Lung (tissue), 12 donors: ENCODE results near the gene CATSPER4. TPM values are rescaled to one million over a fixed set of nuclear protein-coding genes. Genes with fewer than 3 reads are reported as not detected.
A peak's percentile ranks its signal among the peaks of the same experiment; 100 is the strongest.

Source experiments
- ATAC-seq: fragments of 200-7000 bp; cut with Tn5 transposase; one replicate; pipeline ENCODE4 v1.9.1; 2020; ENCODE audit warnings: moderate number of reproducible peaks; ENCODE audit not compliant: insufficient read depth, low FRiP score
- DNase-seq, 3 donors: peaks; one replicate each; pipeline ENCODE4 v3.0.0-alpha.2; 2013 to 2017
- H3K27ac ChIP-seq, 2 donors: one replicate each; pipeline ENCODE4 v1.5.1; 2013; ENCODE audit warnings: mild to moderate bottlenecking in 2 of 2, moderate library complexity in 2 of 2, control low read depth in 1 of 2, inconsistent platforms in 1 of 2, low read depth in 1 of 2, low read length in 1 of 2
- H3K27me3 ChIP-seq, 3 donors: one replicate each; pipeline ENCODE4 v1.5.1; 2013; ENCODE audit warnings: low read length in 2 of 3; ENCODE audit not compliant: control insufficient read depth in 3 of 3, insufficient read depth in 3 of 3
- H3K36me3 ChIP-seq, 4 donors: one replicate each; pipeline ENCODE4 v1.5.1; 2013; ENCODE audit warnings: low read length in 4 of 4, mild to moderate bottlenecking in 1 of 4, moderate library complexity in 1 of 4; ENCODE audit not compliant: control insufficient read depth in 4 of 4, insufficient read depth in 4 of 4
- H3K4me1 ChIP-seq, 5 donors: one replicate each; pipeline ENCODE4 v1.5.1; 2013; ENCODE audit warnings: low read length in 5 of 5, mild to moderate bottlenecking in 2 of 5, moderate library complexity in 1 of 5; ENCODE audit not compliant: control insufficient read depth in 5 of 5, insufficient read depth in 5 of 5
- H3K4me3 ChIP-seq: one replicate; pipeline ENCODE4 v1.5.1; 2013; ENCODE audit warnings: mild to moderate bottlenecking, control low read depth, moderate library complexity
- H3K9ac ChIP-seq, 2 donors: one replicate each; pipeline ENCODE4 v1.5.1; 2013; ENCODE audit warnings: low read length in 2 of 2, control low read depth in 1 of 2; ENCODE audit not compliant: insufficient read depth in 1 of 2
- H3K9me3 ChIP-seq, 4 donors: one replicate each; pipeline ENCODE4 v1.5.1; 2013; ENCODE audit warnings: low read length in 3 of 4, mild to moderate bottlenecking in 1 of 4, moderate library complexity in 1 of 4; ENCODE audit not compliant: control insufficient read depth in 4 of 4, insufficient read depth in 3 of 4
- CTCF ChIP-seq: IDR thresholded peaks from 2 replicates; pipeline ENCODE4 v1.5.1; 2012; ENCODE audit warnings: mild to moderate bottlenecking; ENCODE audit errors: control extremely low read depth, extremely low read depth
- WGBS, 2 donors: extraction: QIAGEN DNeasy Blood & Tissue Kit; methylation state at CpG; one replicate each; pipeline ENCODE4 v1.1.7; 2013; 5-methylcytosine and 5-hydroxymethylcytosine counted together
- polyA plus RNA-seq, 2 donors: library from polyadenylated mRNA; stranded (reverse); fragments of 200-250 nt; gene quantifications; one replicate each; pipeline ENCODE4 v1.2.1, GENCODE V29; 2013
- total RNA-seq, 2 donors: library from RNA; depleted of rRNA in 1 of 2; stranded (reverse); fragments of >200 nt in 1 of 2; gene quantifications; one replicate each; pipeline ENCODE4 v1.2.1, GENCODE V29; 2014 to 2021
- donor health status: control.
- donor health status: control.
- donor health status: Bipolar disorder and iron deficiency.
- donor health status: healthy.
- donor health status: DM: yes; HTN: yes; CAD: no.

The CATSPER4 gene
- total and polyA plus RNA-seq, 4 donors, result not detected

- 55 to 57% methylated on average over 21 of the region's 21 CpGs for WGBS, 2 donors
- DNase-seq, result no peak
- TF ChIP-seq CTCF, result no peak
- no peak overlapping the region for H3K9ac ChIP-seq
- ATAC-seq, result no peak
- H3K9me3 ChIP-seq, result no peaks in the 10 kb centered on the region
- peak overlapping the region; percentile 41 to 60 for H3K27ac ChIP-seq
- no peak overlapping the region for H3K4me3 ChIP-seq
- H3K4me1 ChIP-seq, result peaks cover 0 to 37% (median 3%) of the 10 kb centered on the region in 5 donors
- H3K27me3 ChIP-seq, result no peaks in the 10 kb centered on the region
- H3K36me3 ChIP-seq, result no peaks in the 10 kb centered on the region
These were observed 34.8 kb upstream of the CATSPER4 start for GRCh38 chr1:26155370-26156284.

GRCh38 chr1:26156285-26157038 lies 33.9 kb upstream of the CATSPER4 start:
- Histone ChIP-seq H3K27ac (peak overlapping the region; percentile 18 to 60), H3K27me3 (no peaks in the 10 kb centered on the region), H3K9ac (no peak overlapping the region), H3K4me1 (peaks cover 0 to 44% (median 6%) of the 10 kb centered on the region in 5 donors), H3K9me3 (no peaks in the 10 kb centered on the region), H3K4me3 (no peak overlapping the region), H3K36me3 (no peaks in the 10 kb centered on the region)
- TF ChIP-seq CTCF, result no peak
- DNase-seq, result peak; percentile 14 to 47 (median 26)
- 19 to 27% methylated on average over 11 to 12 of the region's 12 CpGs for WGBS, 2 donors
- ATAC-seq, result no peak

- no peaks in the 10 kb centered on the region for H3K27me3 ChIP-seq
- WGBS, 2 donors, result 77 to 92% methylated on average over 5 of the region's 5 CpGs
These were observed 32.0 kb upstream of the CATSPER4 start for GRCh38 chr1:26158271-26158907.

More at GRCh38 chr1:26158271-26158907, 32.0 kb upstream of the CATSPER4 start:
- Histone ChIP-seq H3K27ac (peak overlapping the region; percentile 28 to 86), H3K9me3 (no peaks in the 10 kb centered on the region), H3K4me3 (no peak overlapping the region), H3K4me1 (peaks cover 0 to 48% (median 6%) of the 10 kb centered on the region in 5 donors), H3K9ac (no peak overlapping the region), H3K36me3 (no peaks in the 10 kb centered on the region)
- ATAC-seq (no peak), DNase-seq (peak in 1 of 3 donors; percentile 2)
- TF ChIP-seq CTCF, result no peak
